Rectal smooth muscle tissue (tissue), 1 donor: Measurements from ENCODE around the gene KLK15.
A peak's percentile ranks its signal among the peaks of the same experiment; 100 is the strongest.

Source experiments
- H3K27ac ChIP-seq: one replicate; pipeline ENCODE4 v1.7.0; 2013; ENCODE audit warnings: low read depth, low read length, inconsistent platforms
- H3K27me3 ChIP-seq: one replicate; pipeline ENCODE4 v1.7.0; 2013; ENCODE audit warnings: low read length; ENCODE audit not compliant: control insufficient read depth, insufficient read depth
- H3K36me3 ChIP-seq: one replicate; pipeline ENCODE4 v1.7.0; 2013; ENCODE audit warnings: low read length; ENCODE audit not compliant: control insufficient read depth, insufficient read depth
- H3K4me1 ChIP-seq: one replicate; pipeline ENCODE4 v1.7.0; 2013; ENCODE audit warnings: low read length; ENCODE audit not compliant: control insufficient read depth, insufficient read depth
- H3K4me3 ChIP-seq: one replicate; pipeline ENCODE4 v1.7.0; 2013; ENCODE audit warnings: low read length
- H3K9ac ChIP-seq: one replicate; pipeline ENCODE4 v1.7.0; 2013; ENCODE audit warnings: low read length

Gene KLK15

GRCh38 chr19:50826492-50827240 lies 6.7 kb downstream of the KLK15 start:
- H3K27me3 ChIP-seq, result peaks cover under 1% of the 10 kb centered on the region
- H3K27ac ChIP-seq, result no peak overlapping the region
- H3K4me1 ChIP-seq, result no peaks in the 10 kb centered on the region
- H3K36me3 ChIP-seq, result no peaks in the 10 kb centered on the region
- no peak overlapping the region for H3K9ac ChIP-seq
- H3K4me3 ChIP-seq, result no peak overlapping the region

- Histone ChIP-seq H3K9ac (no peak within 1 kb of the TSS), H3K36me3 (no peaks in the 10 kb centered on the region), H3K27me3 (peaks cover 17% of the 10 kb centered on the region), H3K4me1 (no peaks in the 10 kb centered on the region), H3K4me3 (no peak within 1 kb of the TSS), H3K27ac (no peak within 1 kb of the TSS)
Measured at GRCh38 chr19:50823389-50824042, 9.9 kb downstream of the KLK15 start, which contains the start of gene KLK1. TSS of gene KLK1 (minus strand) at chr19:50823787. CDS start at chr19:50823748, 39 bp downstream.

GRCh38 chr19:50822661-50823208 lies 10.6 kb downstream of the KLK15 start:
- H3K4me3 ChIP-seq, result no peak overlapping the region
- no peaks in the 10 kb centered on the region for H3K36me3 ChIP-seq
- H3K27me3 ChIP-seq, result peaks cover 20% of the 10 kb centered on the region
- no peaks in the 10 kb centered on the region for H3K4me1 ChIP-seq
- H3K9ac ChIP-seq, result no peak overlapping the region
- no peak overlapping the region for H3K27ac ChIP-seq

- H3K27ac ChIP-seq, result no peak overlapping the region
- no peaks in the 10 kb centered on the region for H3K36me3 ChIP-seq
- H3K4me1 ChIP-seq, result no peaks in the 10 kb centered on the region
- H3K4me3 ChIP-seq, result no peak overlapping the region
- no peak overlapping the region for H3K9ac ChIP-seq
- H3K27me3 ChIP-seq, result peaks cover 22% of the 10 kb centered on the region
Measured at GRCh38 chr19:50821622-50822021, 11.8 kb downstream of the KLK15 start.

GRCh38 chr19:50821248-50821612 lies 12.1 kb downstream of the KLK15 start:
- Histone ChIP-seq H3K36me3 (no peaks in the 10 kb centered on the region), H3K27ac (no peak overlapping the region), H3K9ac (no peak overlapping the region), H3K4me3 (no peak overlapping the region), H3K4me1 (no peaks in the 10 kb centered on the region), H3K27me3 (peaks cover 22% of the 10 kb centered on the region)

GRCh38 chr19:50820549-50821247 lies 12.7 kb downstream of the KLK15 start:
- peak overlapping the region; percentile 32 for H3K4me3 ChIP-seq
- no peak overlapping the region for H3K27ac ChIP-seq
- no peaks in the 10 kb centered on the region for H3K36me3 ChIP-seq
- no peak overlapping the region for H3K9ac ChIP-seq
- peaks cover 22% of the 10 kb centered on the region for H3K27me3 ChIP-seq
- no peaks in the 10 kb centered on the region for H3K4me1 ChIP-seq

- Histone ChIP-seq H3K9ac (no peak overlapping the region), H3K27ac (no peak overlapping the region), H3K27me3 (peaks cover 22% of the 10 kb centered on the region), H3K4me1 (no peaks in the 10 kb centered on the region), H3K36me3 (no peaks in the 10 kb centered on the region), H3K4me3 (peak overlapping the region; percentile 30)
Measured at GRCh38 chr19:50820086-50820485, 13.3 kb downstream of the KLK15 start.

GRCh38 chr19:50819636-50820035 lies 13.7 kb downstream of the KLK15 start:
- no peak overlapping the region for H3K9ac ChIP-seq
- H3K4me3 ChIP-seq, result peak overlapping the region; percentile 30
- peaks cover 22% of the 10 kb centered on the region for H3K27me3 ChIP-seq
- H3K4me1 ChIP-seq, result no peaks in the 10 kb centered on the region
- no peaks in the 10 kb centered on the region for H3K36me3 ChIP-seq
- H3K27ac ChIP-seq, result no peak overlapping the region

- Histone ChIP-seq H3K36me3 (no peaks in the 10 kb centered on the region), H3K4me3 (no peak overlapping the region), H3K4me1 (no peaks in the 10 kb centered on the region), H3K27me3 (peaks cover 22% of the 10 kb centered on the region), H3K27ac (no peak overlapping the region), H3K9ac (no peak overlapping the region)
Measured at GRCh38 chr19:50818859-50819472, 14.4 kb downstream of the KLK15 start.

GRCh38 chr19:50817941-50818858 lies 15.2 kb downstream of the KLK15 start:
- H3K27ac ChIP-seq, result no peak overlapping the region
- no peaks in the 10 kb centered on the region for H3K4me1 ChIP-seq
- H3K27me3 ChIP-seq, result peaks cover 22% of the 10 kb centered on the region
- peak overlapping the region; percentile 47 for H3K4me3 ChIP-seq
- H3K9ac ChIP-seq, result no peak overlapping the region
- no peaks in the 10 kb centered on the region for H3K36me3 ChIP-seq

- no peak overlapping the region for H3K9ac ChIP-seq
- no peak overlapping the region for H3K27ac ChIP-seq
- no peaks in the 10 kb centered on the region for H3K4me1 ChIP-seq
- peaks cover 17% of the 10 kb centered on the region for H3K27me3 ChIP-seq
- H3K36me3 ChIP-seq, result no peaks in the 10 kb centered on the region
- H3K4me3 ChIP-seq, result no peak overlapping the region
Measured at GRCh38 chr19:50815439-50815838, 17.9 kb downstream of the KLK15 start.
